Panc1 (cell line): ENCODE measurements around the gene TLCD3B.

Experiments
- CTCF ChIP-seq: fragments of 450-650 bp; IDR thresholded peaks from 2 replicates; pipeline ENCODE4 v1.5.1; 2017; ENCODE audit warnings: mild to moderate bottlenecking
- POLR2AphosphoS5 ChIP-seq: IDR thresholded peaks from 2 replicates; pipeline ENCODE4 v1.6.1; 2012; ENCODE audit warnings: mild to moderate bottlenecking, low read depth, low read length, moderate library complexity
- REST ChIP-seq, 2 experiments: IDR thresholded peaks; 2 replicates each; pipeline ENCODE4 v1.6.1; 2011 to 2012; ENCODE audit warnings: low read depth in 2 of 2, control low read depth in 1 of 2, low read length in 1 of 2, mild to moderate bottlenecking in 1 of 2, moderate library complexity in 1 of 2; ENCODE audit not compliant: insufficient read depth in 1 of 2
- SIN3A ChIP-seq: IDR thresholded peaks from 2 replicates; pipeline ENCODE4 v1.6.1; 2012; ENCODE audit warnings: low read depth, mild to moderate bottlenecking, low read length, moderate library complexity, borderline replicate concordance; ENCODE audit not compliant: insufficient read depth

GRCh38 chr16:29977063-29977825 is 53.8 kb downstream of the TLCD3B start:
- TF ChIP-seq REST (IDR thresholded peaks at IDR 0.05; ENCODE audit: insufficient read depth in 1 of 2, low read depth in 2 of 2, low read length in 1 of 2) = no peak
- no peak for TF ChIP-seq CTCF
- no peak for TF ChIP-seq SIN3A
- TF ChIP-seq POLR2AphosphoS5 = no peak
